WERI-Rb-1 (cell line): Measurements from ENCODE around the gene RHOV.
A peak's percentile ranks its signal among the peaks of the same experiment; 100 is the strongest.

ENCODE experiments used
- DNase-seq: peaks from one replicate; pipeline ENCODE4 v3.0.0-alpha.2; 2020
- H3K27ac ChIP-seq: fragments of 250-450 bp; sonication (Bioruptor Pico); 2 replicates; pipeline ENCODE4 v1.5.1; 2020; ENCODE audit warnings: mild to moderate bottlenecking, moderate library complexity
- H3K27me3 ChIP-seq: fragments of 250-450 bp; sonication (Bioruptor Pico); 2 replicates; pipeline ENCODE4 v1.5.1; 2021; ENCODE audit warnings: mild to moderate bottlenecking, low read depth, moderate library complexity; ENCODE audit not compliant: insufficient read depth, severe bottlenecking
- H3K36me3 ChIP-seq: fragments of 250-450 bp; sonication (Bioruptor Pico); 2 replicates; pipeline ENCODE4 v1.5.1; 2020; ENCODE audit warnings: mild to moderate bottlenecking, moderate library complexity
- H3K4me3 ChIP-seq: 2 replicates; pipeline ENCODE4 v1.5.1; 2011; ENCODE audit warnings: low read depth, mild to moderate bottlenecking, control low read depth, low read length
- H3K9me3 ChIP-seq: fragments of 250-450 bp; sonication (Bioruptor Pico); 2 replicates; pipeline ENCODE4 v1.5.1; 2021; ENCODE audit warnings: mild to moderate bottlenecking, moderate library complexity; ENCODE audit not compliant: severe bottlenecking
- TF ChIP-seq, protein P1 (sequence below): IDR thresholded peaks from 2 replicates; pipeline ENCODE4 v1.5.1; 2011; ENCODE audit warnings: low read depth, mild to moderate bottlenecking, control low read depth, inconsistent platforms, low read length

RHOV gene

DNA sequence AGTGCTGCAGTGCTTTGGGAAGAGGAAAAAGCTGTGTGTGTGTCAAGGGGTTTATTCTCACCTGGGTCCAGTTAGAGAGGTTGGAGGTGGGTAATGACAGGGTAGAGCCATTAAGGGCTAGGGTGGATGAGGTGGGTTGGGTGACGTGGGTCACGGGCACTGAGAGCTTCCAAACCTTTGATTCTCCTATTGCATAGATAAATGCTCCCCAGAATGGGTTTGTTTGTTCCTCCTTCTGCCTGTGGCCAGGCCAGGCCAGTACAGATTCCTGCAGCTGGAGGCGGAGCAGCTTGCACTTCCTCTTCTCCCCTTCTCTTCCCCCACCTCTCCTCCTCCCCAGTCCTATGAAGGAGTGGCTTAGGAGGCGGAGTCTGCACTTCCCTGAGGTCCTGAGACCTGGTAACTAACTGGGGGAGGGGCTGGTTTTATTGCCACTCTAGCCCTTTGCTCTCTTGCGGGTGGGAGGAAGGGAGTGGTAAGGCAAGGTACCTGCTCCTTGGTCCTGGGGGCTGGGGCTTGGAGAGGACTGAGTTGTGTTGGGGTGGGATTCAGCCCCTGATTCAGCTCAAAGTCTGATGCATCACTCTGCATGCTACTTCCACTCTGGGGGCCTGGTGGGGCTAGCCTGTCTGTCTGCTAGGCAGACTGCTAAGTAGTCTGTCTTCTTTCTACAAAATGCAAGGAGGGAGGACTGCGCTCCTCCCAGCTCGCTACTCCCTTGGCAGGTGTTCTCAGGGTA is 26.6 kb downstream of the RHOV start:
- H3K27me3 ChIP-seq, result no peaks in the 10 kb centered on the region
- DNase-seq, result peak; percentile 88
- no peak overlapping the region for H3K4me3 ChIP-seq
- no peaks in the 10 kb centered on the region for H3K9me3 ChIP-seq
- H3K27ac ChIP-seq, result peak overlapping the region; percentile 40
- H3K36me3 ChIP-seq, result no peaks in the 10 kb centered on the region
- TF ChIP-seq, protein P1, sequence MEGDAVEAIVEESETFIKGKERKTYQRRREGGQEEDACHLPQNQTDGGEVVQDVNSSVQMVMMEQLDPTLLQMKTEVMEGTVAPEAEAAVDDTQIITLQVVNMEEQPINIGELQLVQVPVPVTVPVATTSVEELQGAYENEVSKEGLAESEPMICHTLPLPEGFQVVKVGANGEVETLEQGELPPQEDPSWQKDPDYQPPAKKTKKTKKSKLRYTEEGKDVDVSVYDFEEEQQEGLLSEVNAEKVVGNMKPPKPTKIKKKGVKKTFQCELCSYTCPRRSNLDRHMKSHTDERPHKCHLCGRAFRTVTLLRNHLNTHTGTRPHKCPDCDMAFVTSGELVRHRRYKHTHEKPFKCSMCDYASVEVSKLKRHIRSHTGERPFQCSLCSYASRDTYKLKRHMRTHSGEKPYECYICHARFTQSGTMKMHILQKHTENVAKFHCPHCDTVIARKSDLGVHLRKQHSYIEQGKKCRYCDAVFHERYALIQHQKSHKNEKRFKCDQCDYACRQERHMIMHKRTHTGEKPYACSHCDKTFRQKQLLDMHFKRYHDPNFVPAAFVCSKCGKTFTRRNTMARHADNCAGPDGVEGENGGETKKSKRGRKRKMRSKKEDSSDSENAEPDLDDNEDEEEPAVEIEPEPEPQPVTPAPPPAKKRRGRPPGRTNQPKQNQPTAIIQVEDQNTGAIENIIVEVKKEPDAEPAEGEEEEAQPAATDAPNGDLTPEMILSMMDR, result no peak

DNA sequence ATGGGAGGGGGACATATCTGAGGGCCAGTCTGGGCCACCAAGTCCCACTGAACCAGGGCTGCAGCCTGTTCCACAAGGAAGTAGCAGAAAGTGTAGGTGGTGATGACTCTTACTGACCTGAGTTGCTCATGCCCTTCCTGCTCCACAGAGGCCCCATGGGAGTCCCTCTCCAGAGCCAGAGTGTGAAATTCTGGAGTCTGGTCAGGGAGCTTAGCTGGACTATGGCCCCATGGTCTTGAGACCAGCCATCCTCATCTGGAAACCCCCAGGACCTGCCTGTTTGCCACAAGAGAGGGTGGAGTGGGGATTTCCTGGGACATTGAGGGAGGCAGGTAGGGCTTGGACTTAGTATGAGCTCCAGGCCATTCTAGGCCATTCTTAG is 27.2 kb downstream of the RHOV start:
- Histone ChIP-seq H3K9me3 (no peaks in the 10 kb centered on the region), H3K36me3 (no peaks in the 10 kb centered on the region), H3K4me3 (no peak overlapping the region), H3K27ac (peak overlapping the region; percentile 40; the same call in 1 of the 2 replicates), H3K27me3 (no peaks in the 10 kb centered on the region)
- TF ChIP-seq, protein P1, result no peak
- DNase-seq, result no peak

DNA sequence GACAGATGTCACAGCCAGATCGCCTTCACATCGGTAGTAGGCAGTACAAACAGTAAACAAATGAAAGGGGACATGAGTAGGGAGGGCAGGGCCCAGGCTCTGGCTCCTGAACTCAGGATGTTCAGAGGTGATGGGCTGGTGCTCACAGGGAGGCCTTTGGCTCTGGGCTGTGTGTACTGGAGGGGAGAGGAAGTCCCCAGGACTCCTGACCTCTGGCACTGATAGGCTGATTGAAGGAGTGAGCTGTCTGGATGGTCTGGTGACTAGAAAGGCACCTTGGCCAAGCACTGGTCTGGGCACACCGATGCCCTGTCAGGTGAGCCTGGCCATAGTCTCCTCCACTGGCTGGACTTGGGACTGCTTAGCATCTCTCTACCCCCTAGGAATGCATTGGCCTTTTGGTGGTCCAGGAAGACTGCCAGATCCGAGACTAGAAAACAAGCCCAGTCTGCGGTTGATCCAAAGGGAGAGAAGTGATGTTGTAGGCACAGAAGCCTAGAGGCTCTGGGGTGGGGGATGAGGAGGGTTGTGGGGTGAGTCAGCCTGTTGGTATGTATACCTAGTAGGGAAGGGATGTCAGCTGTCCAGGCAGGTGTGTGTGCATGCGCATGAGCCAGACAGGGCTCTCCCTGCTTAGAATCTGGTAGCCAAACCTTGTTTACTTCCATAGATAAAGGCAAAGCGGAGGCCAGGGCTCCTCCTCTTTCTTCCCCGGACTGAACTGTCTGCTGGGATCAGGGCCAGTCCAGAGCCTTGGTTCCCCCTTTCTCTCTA is 28.3 kb downstream of the RHOV start:
- no peak overlapping the region for H3K4me3 ChIP-seq
- no peaks in the 10 kb centered on the region for H3K27me3 ChIP-seq
- H3K36me3 ChIP-seq, result no peaks in the 10 kb centered on the region
- no peak overlapping the region for H3K27ac ChIP-seq
- TF ChIP-seq, protein P1, result no peak
- H3K9me3 ChIP-seq, result no peaks in the 10 kb centered on the region
- DNase-seq, result no peak

DNA sequence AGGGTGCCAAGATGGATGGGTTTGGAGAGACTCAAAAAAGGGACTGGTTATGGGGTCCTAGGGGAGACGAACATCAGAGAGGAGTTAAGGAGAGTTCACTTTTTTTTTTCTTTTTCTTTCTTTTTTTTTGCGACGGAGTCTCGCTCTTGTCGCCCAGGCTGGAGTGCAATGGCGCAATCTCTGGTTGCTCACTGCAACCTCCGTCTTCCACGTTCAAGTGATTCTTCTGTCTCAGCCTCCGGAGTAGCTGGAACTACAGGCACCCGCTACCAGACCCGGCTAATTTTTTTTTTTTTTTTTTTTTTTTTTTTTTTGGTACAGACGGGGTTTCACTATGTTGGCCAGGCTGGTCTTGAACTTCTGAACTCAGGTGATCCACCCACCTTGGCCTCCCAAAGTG is 29.0 kb downstream of the RHOV start:
- no peak overlapping the region for H3K4me3 ChIP-seq
- H3K9me3 ChIP-seq, result no peaks in the 10 kb centered on the region
- H3K36me3 ChIP-seq, result no peaks in the 10 kb centered on the region
- DNase-seq, result no peak
- no peak overlapping the region for H3K27ac ChIP-seq
- TF ChIP-seq, protein P1, result no peak
- no peaks in the 10 kb centered on the region for H3K27me3 ChIP-seq

DNA sequence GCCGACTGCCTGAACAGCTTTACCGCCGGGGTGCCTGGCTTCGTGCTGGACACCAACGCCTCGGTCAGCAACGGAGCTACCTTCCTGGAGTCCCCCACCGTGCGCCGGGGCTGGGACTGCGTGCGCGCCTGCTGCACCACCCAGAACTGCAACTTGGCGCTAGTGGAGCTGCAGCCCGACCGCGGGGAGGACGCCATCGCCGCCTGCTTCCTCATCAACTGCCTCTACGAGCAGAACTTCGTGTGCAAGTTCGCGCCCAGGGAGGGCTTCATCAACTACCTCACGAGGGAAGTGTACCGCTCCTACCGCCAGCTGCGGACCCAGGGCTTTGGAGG is 29.4 kb downstream of the RHOV start:
- Histone ChIP-seq H3K36me3 (no peaks in the 10 kb centered on the region), H3K9me3 (no peaks in the 10 kb centered on the region), H3K27me3 (no peaks in the 10 kb centered on the region), H3K4me3 (no peak overlapping the region), H3K27ac (no peak overlapping the region)
- TF ChIP-seq, protein P1, result no peak
- no peak for DNase-seq
